ENCODE results near the gene SERGEF.

Gene SERGEF

GRCh38 chr11:17750801-17751165, 262.1 kb downstream of the SERGEF start:
- no peak overlapping the region for H3K4me3 ChIP-seq (ENCODE audit: low read depth, low read length)
- no peak for TF ChIP-seq CTCF (IDR thresholded peaks at IDR 0.05; ENCODE audit: low read depth, low read length)

GRCh38 chr11:17750013-17750800, 262.6 kb downstream of the SERGEF start:
- H3K4me3 ChIP-seq (ENCODE audit: low read depth, low read length) = no peak overlapping the region
- TF ChIP-seq CTCF (IDR thresholded peaks at IDR 0.05; ENCODE audit: low read depth, low read length) = no peak

GRCh38 chr11:17748761-17749721, 263.8 kb downstream of the SERGEF start:
- no peak for TF ChIP-seq CTCF (IDR thresholded peaks at IDR 0.05; ENCODE audit: low read depth, low read length)
- no peak overlapping the region for H3K4me3 ChIP-seq (ENCODE audit: low read depth, low read length)

- H3K4me3 ChIP-seq (ENCODE audit: low read depth, low read length) = no peak overlapping the region
- TF ChIP-seq CTCF (IDR thresholded peaks at IDR 0.05; ENCODE audit: low read depth, low read length) = no peak
Observed at GRCh38 chr11:17748044-17748443, 264.8 kb downstream of the SERGEF start.

- H3K4me3 ChIP-seq (ENCODE audit: low read depth, low read length) = no peak overlapping the region
- TF ChIP-seq CTCF (IDR thresholded peaks at IDR 0.05; ENCODE audit: low read depth, low read length) = no peak
Observed at GRCh38 chr11:17747131-17747955, 265.5 kb downstream of the SERGEF start.

- TF ChIP-seq CTCF (IDR thresholded peaks at IDR 0.05; ENCODE audit: low read depth, low read length) = no peak
- no peak overlapping the region for H3K4me3 ChIP-seq (ENCODE audit: low read depth, low read length)
Observed at GRCh38 chr11:17746096-17746495, 266.8 kb downstream of the SERGEF start.

Measured in WI38 (cell line).